ENCODE measurements around the gene MAP3K5. TPM values are rescaled to one million over a fixed set of nuclear protein-coding genes. Genes with fewer than 3 reads are reported as not detected.

The MAP3K5 gene
- total RNA-seq, 2 experiments from 2014 or later: 18.3 to 19.8 TPM

- no peak overlapping the region for H3K4me3 Mint-ChIP-seq
- H3K27ac Mint-ChIP-seq: no peak overlapping the region
- ATAC-seq (ENCODE audit: low read depth) (no peak), DNase-seq (no peak)
- H3K27me3 Mint-ChIP-seq: no peaks in the 10 kb centered on the region
- POLR2A ChIA-PET: no interaction called here
- no peaks in the 10 kb centered on the region for H3K9me3 Mint-ChIP-seq
- peaks cover 8% of the 10 kb centered on the region for H3K36me3 Mint-ChIP-seq
- no peaks in the 10 kb centered on the region for H3K4me1 Mint-ChIP-seq
These were observed 129.7 kb downstream of the MAP3K5 start for GRCh38 chr6:136662347-136663237.

- no peak overlapping the region for H3K4me3 Mint-ChIP-seq
- no peak overlapping the region for H3K27ac Mint-ChIP-seq
- H3K27me3 Mint-ChIP-seq: no peaks in the 10 kb centered on the region
- H3K4me1 Mint-ChIP-seq: peaks cover 5% of the 10 kb centered on the region
- H3K9me3 Mint-ChIP-seq: no peaks in the 10 kb centered on the region
- POLR2A ChIA-PET: interaction anchor here (0.6 kb wide), 1 partner anchor 16 kb away, joined by 6 read pairs; no protein-coding TSS in a partner anchor
- no peak for ATAC-seq (ENCODE audit: low read depth)
- no peak for DNase-seq
- peaks cover 11% of the 10 kb centered on the region for H3K36me3 Mint-ChIP-seq
These were observed 131.6 kb downstream of the MAP3K5 start for GRCh38 chr6:136660727-136661126.

- Mint-ChIP-seq H3K4me1 (peaks cover 8% of the 10 kb centered on the region), H3K4me3 (no peak overlapping the region), H3K27ac (no peak overlapping the region), H3K36me3 (peaks cover 15% of the 10 kb centered on the region), H3K9me3 (no peaks in the 10 kb centered on the region), H3K27me3 (no peaks in the 10 kb centered on the region)
- ATAC-seq (ENCODE audit: low read depth) (no peak), DNase-seq (no peak)
- POLR2A ChIA-PET: interaction anchor here (0.6 kb wide), 1 partner anchor 17 kb away, joined by 6 read pairs; no protein-coding TSS in a partner anchor
These were observed 132.2 kb downstream of the MAP3K5 start for GRCh38 chr6:136659991-136660499.

- H3K9me3 Mint-ChIP-seq: no peaks in the 10 kb centered on the region
- peaks cover 11% of the 10 kb centered on the region for H3K4me1 Mint-ChIP-seq
- POLR2A ChIA-PET: no interaction called here
- peaks cover 14% of the 10 kb centered on the region for H3K36me3 Mint-ChIP-seq
- DNase-seq: no peak
- H3K27me3 Mint-ChIP-seq: no peaks in the 10 kb centered on the region
- H3K4me3 Mint-ChIP-seq: no peak overlapping the region
- H3K27ac Mint-ChIP-seq: no peak overlapping the region
- no peak for ATAC-seq (ENCODE audit: low read depth)
These were observed 133.6 kb downstream of the MAP3K5 start for GRCh38 chr6:136658711-136659110.

- POLR2A ChIA-PET: no interaction called here
- H3K27me3 Mint-ChIP-seq: no peaks in the 10 kb centered on the region
- H3K36me3 Mint-ChIP-seq: peaks cover 14% of the 10 kb centered on the region
These were observed 134.6 kb downstream of the MAP3K5 start for GRCh38 chr6:136657666-136658065.

GRCh38 chr6:136656121-136656520 is 136.2 kb downstream of the MAP3K5 start:
- no peak for ATAC-seq (ENCODE audit: low read depth)
- H3K4me3 Mint-ChIP-seq: no peak overlapping the region
- DNase-seq: no peak
- H3K27me3 Mint-ChIP-seq: no peaks in the 10 kb centered on the region
- POLR2A ChIA-PET: interaction anchor here (1.0 kb wide), 1 partner anchor 136 kb away, joined by 3 read pairs; the partner anchor contains the start of gene MAP3K5
- peaks cover 11% of the 10 kb centered on the region for H3K4me1 Mint-ChIP-seq
- H3K9me3 Mint-ChIP-seq: no peaks in the 10 kb centered on the region
- H3K36me3 Mint-ChIP-seq: peaks cover 14% of the 10 kb centered on the region
- H3K27ac Mint-ChIP-seq: no peak overlapping the region

More at GRCh38 chr6:136657666-136658065, 134.6 kb downstream of the MAP3K5 start:
- no peak overlapping the region for H3K4me3 Mint-ChIP-seq
- ATAC-seq (ENCODE audit: low read depth) (no peak), DNase-seq (no peak)
- peak overlapping the region; percentile 2 for H3K27ac Mint-ChIP-seq
- H3K9me3 Mint-ChIP-seq: no peaks in the 10 kb centered on the region
- H3K4me1 Mint-ChIP-seq: peaks cover 11% of the 10 kb centered on the region

GRCh38 chr6:136655239-136656014 is 136.8 kb downstream of the MAP3K5 start:
- peaks cover 11% of the 10 kb centered on the region for H3K4me1 Mint-ChIP-seq
- ATAC-seq (ENCODE audit: low read depth) (no peak), DNase-seq (no peak)
- no peaks in the 10 kb centered on the region for H3K27me3 Mint-ChIP-seq
- H3K9me3 Mint-ChIP-seq: no peaks in the 10 kb centered on the region
- H3K36me3 Mint-ChIP-seq: peaks cover 14% of the 10 kb centered on the region
- H3K27ac Mint-ChIP-seq: no peak overlapping the region
- no peak overlapping the region for H3K4me3 Mint-ChIP-seq
- POLR2A ChIA-PET: no interaction called here

GRCh38 chr6:136654086-136654485 is 138.2 kb downstream of the MAP3K5 start:
- Mint-ChIP-seq H3K4me1 (peaks cover 11% of the 10 kb centered on the region), H3K27ac (no peak overlapping the region), H3K36me3 (peaks cover 12% of the 10 kb centered on the region), H3K27me3 (no peaks in the 10 kb centered on the region), H3K4me3 (no peak overlapping the region), H3K9me3 (no peaks in the 10 kb centered on the region)
- DNase-seq (no peak), ATAC-seq (ENCODE audit: low read depth) (no peak)
- POLR2A ChIA-PET: no interaction called here

- no peak overlapping the region for H3K4me3 Mint-ChIP-seq
These were observed 139.6 kb downstream of the MAP3K5 start for GRCh38 chr6:136652656-136653055.

GRCh38 chr6:136651982-136652381 is 140.3 kb downstream of the MAP3K5 start:
- H3K27me3 Mint-ChIP-seq: no peaks in the 10 kb centered on the region
- H3K36me3 Mint-ChIP-seq: peaks cover 6% of the 10 kb centered on the region
- no peak for DNase-seq
- ATAC-seq (ENCODE audit: low read depth): no peak
- peaks cover 11% of the 10 kb centered on the region for H3K4me1 Mint-ChIP-seq
- POLR2A ChIA-PET: no interaction called here
- no peak overlapping the region for H3K27ac Mint-ChIP-seq
- H3K9me3 Mint-ChIP-seq: no peaks in the 10 kb centered on the region
- H3K4me3 Mint-ChIP-seq: no peak overlapping the region

More at GRCh38 chr6:136652656-136653055, 139.6 kb downstream of the MAP3K5 start:
- ATAC-seq (ENCODE audit: low read depth): no peak
- Mint-ChIP-seq H3K27ac (no peak overlapping the region), H3K27me3 (no peaks in the 10 kb centered on the region), H3K36me3 (peaks cover 9% of the 10 kb centered on the region), H3K9me3 (no peaks in the 10 kb centered on the region), H3K4me1 (peaks cover 11% of the 10 kb centered on the region)
- POLR2A ChIA-PET: no interaction called here
- DNase-seq: no peak

- DNase-seq (no peak), ATAC-seq (ENCODE audit: low read depth) (peak; percentile 92)
- H3K36me3 Mint-ChIP-seq: no peaks in the 10 kb centered on the region
- no peaks in the 10 kb centered on the region for H3K4me1 Mint-ChIP-seq
- H3K27me3 Mint-ChIP-seq: no peaks in the 10 kb centered on the region
- POLR2A ChIA-PET: interaction anchor here (1.2 to 5.7 kb wide), 3 partner anchors 142 to 174 kb away, joined by 3 to 93 read pairs (median 3); partner anchors contain the start of gene MAP3K5
- no peak overlapping the region for H3K27ac Mint-ChIP-seq
- no peaks in the 10 kb centered on the region for H3K9me3 Mint-ChIP-seq
- H3K4me3 Mint-ChIP-seq: no peak overlapping the region
These were observed 144.9 kb downstream of the MAP3K5 start for GRCh38 chr6:136647363-136647852.

- Mint-ChIP-seq H3K4me3 (no peak overlapping the region), H3K27me3 (no peaks in the 10 kb centered on the region), H3K4me1 (no peaks in the 10 kb centered on the region), H3K9me3 (no peaks in the 10 kb centered on the region), H3K27ac (no peak overlapping the region), H3K36me3 (no peaks in the 10 kb centered on the region)
- DNase-seq (no peak), ATAC-seq (ENCODE audit: low read depth) (no peak)
- POLR2A ChIA-PET: interaction anchor here (1.2 to 5.7 kb wide), 3 partner anchors 143 to 175 kb away, joined by 3 to 93 read pairs (median 3); partner anchors contain the start of gene MAP3K5
These were observed 145.9 kb downstream of the MAP3K5 start for GRCh38 chr6:136646377-136646776.

GRCh38 chr6:136644597-136644952 is 147.7 kb downstream of the MAP3K5 start:
- no peaks in the 10 kb centered on the region for H3K4me1 Mint-ChIP-seq
- no peak overlapping the region for H3K27ac Mint-ChIP-seq
- DNase-seq: no peak
- H3K4me3 Mint-ChIP-seq: no peak overlapping the region
- H3K36me3 Mint-ChIP-seq: peaks cover 6% of the 10 kb centered on the region
- no peaks in the 10 kb centered on the region for H3K9me3 Mint-ChIP-seq
- no peaks in the 10 kb centered on the region for H3K27me3 Mint-ChIP-seq
- ATAC-seq (ENCODE audit: low read depth): no peak
- POLR2A ChIA-PET: interaction anchor here (5.7 kb wide), 1 partner anchor 147 kb away, joined by 93 read pairs; the partner anchor contains the start of gene MAP3K5
